Activated T-helper 2 cell treated with anti-CD3 and anti-CD28 coated beads, Interferon-gamma antibody, Interleukin-2, Interleukin-4, amounts not matched to agents 10 μg/mL and 5 μg/mL and 100 μg/mL, durations not matched to agents 14 hours and 24 hours and 36 hours (primary cell): ENCODE data around the gene HSD17B13. TPM values are rescaled to one million over a fixed set of nuclear protein-coding genes. Genes with fewer than 3 reads are reported as not detected.

Source experiments
- total RNA-seq: library from RNA; stranded (reverse); gene quantifications from 2 replicates; pipeline ENCODE4 v1.2.3, GENCODE V29; 2022

The HSD17B13 gene
- total RNA-seq, 1 donor from 2014 or later: 0.32 TPM

Other genes with a start within 250 kb of the HSD17B13 start
- gene KLHL8, start 102.3 kb downstream of the HSD17B13 start, total RNA-seq: 11.6 and 12.3 TPM in 2 replicates
- gene HSD17B11, start 68.3 kb upstream of the HSD17B13 start, total RNA-seq: 14.2 and 14.8 TPM in 2 replicates
- 12.0 and 12.1 TPM in 2 replicates for gene NUDT9, start 99.7 kb upstream of the HSD17B13 start, total RNA-seq
- not detected in 2 replicates for gene SPARCL1, start 206.5 kb upstream of the HSD17B13 start, total RNA-seq